T47D (cell line): Measurements from ENCODE around the gene TOM1L2.

Experiments used
- DNase-seq, 2 experiments: peaks; one replicate each; pipeline versions ENCODE4 v3.0.0 to v3.0.0-alpha.2; 2011 to 2012; ENCODE audit warnings: low read depth in 1 of 2, low spot score in 1 of 2
- JUND ChIP-seq: IDR thresholded peaks from 2 replicates; pipeline ENCODE4 v1.6.1; 2012; ENCODE audit warnings: low read depth
- in situ Hi-C: cut with HindIII; loops from 2 replicates; pipeline ENCODE4 v1.10.0; 2016; ENCODE audit warnings: low sequenced_read_pairs, low pct_unique_long_range_greater_than_20kb

The TOM1L2 gene

DNA sequence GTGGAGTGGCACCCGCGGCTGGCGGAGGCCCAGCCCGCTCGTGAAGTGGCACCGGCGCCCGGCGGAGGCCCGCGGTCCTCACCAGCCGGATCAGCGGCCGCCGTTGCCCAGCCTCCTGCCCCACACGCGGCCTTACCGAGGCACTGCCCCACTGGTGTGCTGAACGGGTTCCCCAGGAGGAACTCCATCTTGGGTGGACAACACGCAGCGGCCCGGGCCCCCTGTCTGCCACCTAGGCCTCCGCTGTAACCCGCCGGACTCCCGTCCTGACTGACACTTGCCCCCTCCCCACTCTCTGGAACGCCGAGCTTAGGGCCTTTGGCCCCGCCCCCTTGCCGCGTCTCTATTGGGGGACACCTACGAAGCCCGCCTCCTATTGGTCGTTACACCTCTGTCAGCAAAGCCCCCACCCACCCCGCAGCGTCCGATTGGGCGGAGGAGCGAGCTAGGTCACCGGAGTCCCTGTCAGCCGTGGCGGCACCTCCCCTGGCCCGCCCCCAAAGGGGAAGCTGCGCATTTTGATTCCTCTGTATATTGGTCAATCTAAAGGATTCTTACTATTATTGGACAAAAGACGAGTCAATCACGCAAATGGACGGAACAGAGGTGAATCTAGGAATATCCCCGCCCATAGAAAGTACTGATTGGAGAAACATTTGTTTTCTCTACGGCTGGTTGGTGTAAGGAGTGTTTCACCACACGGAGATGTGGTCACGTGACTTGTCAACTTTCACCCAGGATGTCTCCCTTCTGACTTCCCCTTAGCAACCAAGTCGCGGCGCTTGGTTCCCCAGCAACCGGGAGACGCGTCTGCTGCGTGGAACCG is at the start of gene TOM1L2, which contains the start of gene DRC3:
Gene TOM1L2, minus strand, starts transcription at position 275 of the 826 bp plus-strand sequence. Its CDS starts 87 bp downstream, at position 188.
Gene DRC3, plus strand, starts transcription at position 737 of the 826 bp plus-strand sequence. CDS start 4,737 bp downstream, outside the sequence.
- no peak for TF ChIP-seq JUND
- in situ Hi-C loops: no loop called here
- DNase-seq: peak; percentile 91 to 100

GRCh38 chr17:18021372-18021771 is 49.2 kb upstream of the TOM1L2 start:
- TF ChIP-seq JUND: no peak
- DNase-seq: no peak
- in situ Hi-C loops: no loop called here

GRCh38 chr17:18020971-18021370 is 48.8 kb upstream of the TOM1L2 start:
- in situ Hi-C loops: no loop called here

DNA sequence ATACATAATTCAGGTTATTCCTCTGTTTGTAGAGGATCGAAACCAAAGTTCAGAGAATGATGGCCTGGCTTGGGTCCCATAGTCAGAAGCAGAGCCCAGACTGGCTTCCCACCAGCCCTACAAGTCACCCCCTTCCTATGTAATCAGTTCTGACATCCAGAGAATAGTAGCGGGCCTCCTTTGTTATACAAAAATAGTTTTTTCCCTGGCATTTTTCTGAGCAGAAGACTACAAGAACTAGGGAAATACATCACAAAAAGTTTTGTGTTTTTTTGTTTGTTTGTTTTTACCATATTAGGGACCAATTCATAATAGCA is 47.6 kb upstream of the TOM1L2 start:
- in situ Hi-C loops: no loop called here
- DNase-seq: no peak
- no peak for TF ChIP-seq JUND

More at GRCh38 chr17:18020971-18021370, 48.8 kb upstream of the TOM1L2 start:
- no peak for DNase-seq
- TF ChIP-seq JUND: no peak

DNA sequence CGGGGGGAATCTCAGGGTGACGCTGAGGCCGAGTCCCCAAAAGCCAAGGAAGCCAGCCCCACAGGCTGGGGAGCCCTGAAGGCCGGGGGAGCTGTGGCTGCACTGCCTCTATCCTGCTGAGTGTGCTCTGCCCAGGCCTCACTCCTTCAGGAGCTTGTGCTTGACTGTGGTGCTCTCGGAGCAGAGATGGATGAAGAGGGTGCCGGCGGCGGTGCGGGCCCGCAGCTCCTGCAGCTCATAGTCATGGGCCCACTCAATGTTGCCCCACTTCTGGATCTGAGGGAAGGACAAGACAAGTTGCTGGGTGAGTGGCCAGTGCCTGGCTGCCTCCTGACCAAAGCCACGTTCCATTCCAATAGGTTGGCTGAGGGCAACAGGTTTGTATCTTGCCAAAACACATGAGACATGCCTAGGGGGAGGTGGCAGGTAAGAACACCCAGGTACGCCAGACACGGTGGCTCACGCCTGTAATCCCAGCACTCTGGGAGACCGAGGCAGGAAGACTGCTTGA is 46.3 kb upstream of the TOM1L2 start:
- in situ Hi-C loops: no loop called here
- DNase-seq: no peak
- TF ChIP-seq JUND: no peak

- DNase-seq: no peak
- in situ Hi-C loops: no loop called here
- TF ChIP-seq JUND: no peak
These were observed 45.8 kb upstream of the TOM1L2 start for GRCh38 chr17:18017958-18018357.

DNA sequence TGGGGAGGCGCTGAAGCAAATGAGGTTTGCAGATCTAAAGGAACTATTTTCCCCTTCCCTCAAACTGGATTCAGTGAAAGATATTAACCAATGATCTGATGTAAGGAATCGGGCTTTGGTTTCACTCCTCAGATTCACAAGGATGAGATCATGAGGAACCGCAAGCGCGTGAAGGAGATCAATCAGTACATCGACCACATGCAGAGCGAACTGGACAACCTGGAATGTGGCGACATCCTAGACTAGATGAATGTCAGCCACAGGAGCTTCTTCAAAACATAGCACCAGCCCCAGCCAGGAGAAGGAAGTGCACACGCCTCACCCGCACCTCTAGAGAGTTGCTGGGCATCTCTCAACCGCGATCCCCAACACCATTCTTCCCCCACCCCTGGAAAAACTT is 44.2 kb upstream of the TOM1L2 start:
- TF ChIP-seq JUND: no peak
- in situ Hi-C loops: no loop called here
- no peak for DNase-seq

- DNase-seq: no peak
- no peak for TF ChIP-seq JUND
- in situ Hi-C loops: no loop called here
These were observed 43.4 kb upstream of the TOM1L2 start for GRCh38 chr17:18015593-18015992.

DNA sequence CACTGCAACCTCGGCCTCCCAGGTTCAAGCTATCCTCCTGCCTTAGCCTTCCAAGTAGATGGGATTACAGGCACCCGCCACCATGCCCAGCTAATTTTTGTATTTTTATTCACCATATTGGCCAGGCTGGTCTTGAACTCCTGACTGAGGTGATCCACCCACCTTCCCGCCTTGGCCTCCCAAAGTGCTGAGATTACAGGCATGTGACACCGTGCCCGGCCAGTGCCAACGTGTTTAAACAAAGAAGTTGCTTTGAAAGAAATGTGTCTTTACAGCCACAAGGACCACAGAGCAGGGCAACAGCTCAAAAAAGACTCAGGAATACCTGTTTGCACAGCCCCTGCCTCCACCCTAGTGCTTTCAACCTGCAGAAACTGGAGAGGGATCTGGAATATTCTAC is 41.8 kb upstream of the TOM1L2 start:
- TF ChIP-seq JUND: no peak
- in situ Hi-C loops: no loop called here
- no peak for DNase-seq

- in situ Hi-C loops: no loop called here
- TF ChIP-seq JUND: no peak
- DNase-seq: no peak
These were observed 39.1 kb upstream of the TOM1L2 start for GRCh38 chr17:18011286-18011685.

- in situ Hi-C loops: no loop called here
- no peak for DNase-seq
- no peak for TF ChIP-seq JUND
These were observed 37.6 kb upstream of the TOM1L2 start for GRCh38 chr17:18009609-18010420.

DNA sequence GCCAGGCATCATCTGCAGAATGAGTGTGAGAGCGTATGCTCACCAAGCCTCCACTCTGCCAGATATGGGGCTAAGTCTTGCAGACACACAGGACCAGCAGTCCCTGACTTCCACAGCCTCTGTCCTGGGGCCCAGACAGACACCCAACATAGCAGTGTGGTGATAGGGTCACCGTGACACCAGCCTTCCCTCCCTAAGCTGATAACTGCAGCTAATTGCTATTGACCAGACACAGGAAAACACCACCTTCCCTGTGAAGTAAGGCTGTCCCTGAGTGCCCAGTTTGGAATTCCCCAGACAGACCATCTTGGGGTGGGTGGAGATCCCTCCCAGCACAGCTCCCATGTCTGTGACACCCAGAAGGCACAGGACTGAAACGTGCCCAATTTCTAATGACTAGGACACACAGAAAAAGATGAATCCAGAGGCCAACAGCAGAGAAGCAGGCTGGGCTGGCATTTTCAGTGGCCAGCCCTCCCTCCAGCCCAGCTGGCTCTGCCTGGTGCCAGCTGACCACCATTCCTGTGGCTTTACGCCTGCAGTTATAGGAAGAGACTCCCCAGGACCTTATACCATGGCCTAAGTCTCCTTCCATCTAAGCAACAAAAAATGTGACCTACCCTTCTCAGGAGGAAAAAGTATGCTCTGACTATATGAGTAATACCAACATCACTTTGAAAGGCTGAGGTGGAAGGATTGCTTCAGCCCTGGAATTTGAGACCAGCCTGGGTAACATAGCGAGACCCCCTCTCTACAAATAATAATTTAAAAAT is 36.5 kb upstream of the TOM1L2 start:
- in situ Hi-C loops: no loop called here
- TF ChIP-seq JUND: no peak
- no peak for DNase-seq
